ENCODE measurements around the gene OSBPL1A. TPM values are rescaled to one million over a fixed set of nuclear protein-coding genes. Genes with fewer than 3 reads are reported as not detected.

Gene OSBPL1A
- total RNA-seq, 4 donors from 2014 or later, result 10.0 to 30.9 (median 15.1) TPM

GRCh38 chr18:24170360-24170759, 227.3 kb downstream of the OSBPL1A start:
- no peaks in the 10 kb centered on the region for H3K4me1 ChIP-seq
- H3K27me3 ChIP-seq, result no peaks in the 10 kb centered on the region
- intact Hi-C loops (cut with DNase I), result no loop called here
- peaks cover 0 to 73% (median 5%) of the 10 kb centered on the region in 3 donors for H3K36me3 ChIP-seq
- H3K9me3 ChIP-seq, result no peaks in the 10 kb centered on the region
- H3K4me3 ChIP-seq, result no peak overlapping the region
- 75 to 76% methylated on average over 6 to 7 of the region's 8 CpGs for WGBS, 2 donors
- no peak for DNase-seq
- TF ChIP-seq, protein P1, sequence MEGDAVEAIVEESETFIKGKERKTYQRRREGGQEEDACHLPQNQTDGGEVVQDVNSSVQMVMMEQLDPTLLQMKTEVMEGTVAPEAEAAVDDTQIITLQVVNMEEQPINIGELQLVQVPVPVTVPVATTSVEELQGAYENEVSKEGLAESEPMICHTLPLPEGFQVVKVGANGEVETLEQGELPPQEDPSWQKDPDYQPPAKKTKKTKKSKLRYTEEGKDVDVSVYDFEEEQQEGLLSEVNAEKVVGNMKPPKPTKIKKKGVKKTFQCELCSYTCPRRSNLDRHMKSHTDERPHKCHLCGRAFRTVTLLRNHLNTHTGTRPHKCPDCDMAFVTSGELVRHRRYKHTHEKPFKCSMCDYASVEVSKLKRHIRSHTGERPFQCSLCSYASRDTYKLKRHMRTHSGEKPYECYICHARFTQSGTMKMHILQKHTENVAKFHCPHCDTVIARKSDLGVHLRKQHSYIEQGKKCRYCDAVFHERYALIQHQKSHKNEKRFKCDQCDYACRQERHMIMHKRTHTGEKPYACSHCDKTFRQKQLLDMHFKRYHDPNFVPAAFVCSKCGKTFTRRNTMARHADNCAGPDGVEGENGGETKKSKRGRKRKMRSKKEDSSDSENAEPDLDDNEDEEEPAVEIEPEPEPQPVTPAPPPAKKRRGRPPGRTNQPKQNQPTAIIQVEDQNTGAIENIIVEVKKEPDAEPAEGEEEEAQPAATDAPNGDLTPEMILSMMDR (IDR thresholded peaks at IDR 0.05), result no peak
- TF ChIP-seq POLR2A (IDR thresholded peaks at IDR 0.05), result no peak
- no peak overlapping the region for H3K27ac ChIP-seq

GRCh38 chr18:24168496-24168895, 229.1 kb downstream of the OSBPL1A start:
- Histone ChIP-seq H3K4me1 (no peaks in the 10 kb centered on the region), H3K27me3 (no peaks in the 10 kb centered on the region), H3K36me3 (peaks cover 0 to 85% (median 5%) of the 10 kb centered on the region in 3 donors), H3K9me3 (no peaks in the 10 kb centered on the region), H3K4me3 (no peak overlapping the region), H3K27ac (no peak overlapping the region)
- DNase-seq, result no peak
- intact Hi-C loops (cut with DNase I), result no loop called here
- no peak for TF ChIP-seq POLR2A (IDR thresholded peaks at IDR 0.05)
- TF ChIP-seq, protein P1 (IDR thresholded peaks at IDR 0.05), result no peak
- WGBS, 2 donors, result 88 to 90% methylated on average over 7 of the region's 7 CpGs

DNA sequence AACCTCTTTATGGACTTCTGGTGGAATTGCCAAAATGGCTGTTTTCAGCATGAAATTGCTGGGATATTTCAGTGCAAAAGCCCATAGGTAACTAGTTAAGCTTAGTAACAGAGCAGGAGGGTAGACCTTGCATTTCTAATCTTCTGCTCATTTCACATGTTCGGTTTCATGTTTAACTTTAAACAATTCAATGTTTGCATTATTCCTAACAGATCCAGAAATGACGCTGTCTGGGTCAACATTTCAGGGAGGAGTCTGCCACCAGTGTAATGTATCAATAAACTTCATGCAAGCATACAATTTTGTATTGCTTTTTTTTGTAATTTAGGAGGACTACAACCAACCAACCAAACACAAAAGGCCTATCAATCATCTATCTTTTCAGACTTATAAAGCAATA, 236.3 kb downstream of the OSBPL1A start:
- Histone ChIP-seq H3K9me3 (no peaks in the 10 kb centered on the region), H3K36me3 (peaks cover 0 to 100% (median 8%) of the 10 kb centered on the region in 3 donors), H3K27me3 (no peaks in the 10 kb centered on the region), H3K4me1 (no peaks in the 10 kb centered on the region), H3K4me3 (no peak overlapping the region), H3K27ac (no peak overlapping the region)
- TF ChIP-seq POLR2A (IDR thresholded peaks at IDR 0.05), result no peak
- TF ChIP-seq, protein P1 (IDR thresholded peaks at IDR 0.05), result no peak
- no peak for DNase-seq
- intact Hi-C loops (cut with DNase I), result no loop called here
- 79 to 89% methylated on average over 2 of the region's 2 CpGs for WGBS, 2 donors

- Histone ChIP-seq H3K4me3 (no peak overlapping the region), H3K9me3 (no peaks in the 10 kb centered on the region), H3K27ac (no peak overlapping the region), H3K4me1 (no peaks in the 10 kb centered on the region), H3K27me3 (no peaks in the 10 kb centered on the region), H3K36me3 (peaks cover 0 to 100% (median 3%) of the 10 kb centered on the region in 3 donors)
- no peak for DNase-seq
- intact Hi-C loops (cut with DNase I), result no loop called here
- 83 to 88% methylated on average over 5 of the region's 5 CpGs for WGBS, 2 donors
- TF ChIP-seq, protein P1 (IDR thresholded peaks at IDR 0.05), result no peak
- no peak for TF ChIP-seq POLR2A (IDR thresholded peaks at IDR 0.05)
These were observed 237.5 kb downstream of the OSBPL1A start for GRCh38 chr18:24160086-24160485.

GRCh38 chr18:24157855-24158254, 239.8 kb downstream of the OSBPL1A start:
- H3K27ac ChIP-seq, result no peak overlapping the region
- no peaks in the 10 kb centered on the region for H3K4me1 ChIP-seq
- no peak overlapping the region for H3K4me3 ChIP-seq
- H3K27me3 ChIP-seq, result no peaks in the 10 kb centered on the region
- peaks cover 0 to 78% (median 3%) of the 10 kb centered on the region in 3 donors for H3K36me3 ChIP-seq
- 96 to 98% methylated on average over 3 of the region's 3 CpGs for WGBS, 2 donors
- no peaks in the 10 kb centered on the region for H3K9me3 ChIP-seq
- intact Hi-C loops (cut with DNase I), result no loop called here
- DNase-seq, result no peak
- TF ChIP-seq, protein P1 (IDR thresholded peaks at IDR 0.05), result no peak
- no peak for TF ChIP-seq POLR2A (IDR thresholded peaks at IDR 0.05)

Measured in esophagus squamous epithelium (tissue), 5 donors.